ENCODE data around the gene EPS8L2.

The EPS8L2 gene

DNA sequence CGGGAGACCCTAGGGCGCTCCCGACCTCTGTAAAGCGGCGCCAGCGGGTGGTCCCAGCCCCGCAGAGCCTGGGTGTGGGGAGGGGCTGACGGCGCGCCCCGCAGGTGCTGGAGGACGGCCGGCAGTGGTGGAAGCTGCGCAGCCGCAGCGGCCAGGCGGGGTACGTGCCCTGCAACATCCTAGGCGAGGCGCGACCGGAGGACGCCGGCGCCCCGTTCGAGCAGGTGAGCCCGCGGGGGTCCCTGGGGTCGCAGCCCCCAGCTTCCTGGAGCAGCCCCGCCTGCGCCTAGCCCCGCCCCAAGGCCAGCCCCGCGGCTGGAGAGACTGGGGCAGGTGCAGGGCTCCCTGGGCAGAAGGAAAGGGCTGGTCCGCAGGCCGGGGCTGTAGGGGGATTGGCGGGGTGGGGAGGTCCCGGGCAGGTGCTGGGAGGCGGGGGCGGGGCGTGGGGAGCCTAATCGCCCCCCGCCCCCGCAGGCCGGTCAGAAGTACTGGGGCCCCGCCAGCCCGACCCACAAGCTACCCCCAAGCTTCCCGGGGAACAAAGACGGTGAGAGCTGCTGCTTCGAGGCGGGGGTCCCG, 19.7 kb downstream of the EPS8L2 start:
- TF ChIP-seq, protein P1, sequence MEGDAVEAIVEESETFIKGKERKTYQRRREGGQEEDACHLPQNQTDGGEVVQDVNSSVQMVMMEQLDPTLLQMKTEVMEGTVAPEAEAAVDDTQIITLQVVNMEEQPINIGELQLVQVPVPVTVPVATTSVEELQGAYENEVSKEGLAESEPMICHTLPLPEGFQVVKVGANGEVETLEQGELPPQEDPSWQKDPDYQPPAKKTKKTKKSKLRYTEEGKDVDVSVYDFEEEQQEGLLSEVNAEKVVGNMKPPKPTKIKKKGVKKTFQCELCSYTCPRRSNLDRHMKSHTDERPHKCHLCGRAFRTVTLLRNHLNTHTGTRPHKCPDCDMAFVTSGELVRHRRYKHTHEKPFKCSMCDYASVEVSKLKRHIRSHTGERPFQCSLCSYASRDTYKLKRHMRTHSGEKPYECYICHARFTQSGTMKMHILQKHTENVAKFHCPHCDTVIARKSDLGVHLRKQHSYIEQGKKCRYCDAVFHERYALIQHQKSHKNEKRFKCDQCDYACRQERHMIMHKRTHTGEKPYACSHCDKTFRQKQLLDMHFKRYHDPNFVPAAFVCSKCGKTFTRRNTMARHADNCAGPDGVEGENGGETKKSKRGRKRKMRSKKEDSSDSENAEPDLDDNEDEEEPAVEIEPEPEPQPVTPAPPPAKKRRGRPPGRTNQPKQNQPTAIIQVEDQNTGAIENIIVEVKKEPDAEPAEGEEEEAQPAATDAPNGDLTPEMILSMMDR (IDR thresholded peaks at IDR 0.05; ENCODE audit: extremely low read depth, insufficient read depth, missing control alignments) = no peak
- in situ Hi-C loops (cut with MboI; ENCODE audit: low pct_unique_long_range_greater_than_20kb, low sequenced_read_pairs, unreplicated experiment) = no loop called here
- DNase-seq (ENCODE audit: low spot score) = peak; percentile 65

DNA sequence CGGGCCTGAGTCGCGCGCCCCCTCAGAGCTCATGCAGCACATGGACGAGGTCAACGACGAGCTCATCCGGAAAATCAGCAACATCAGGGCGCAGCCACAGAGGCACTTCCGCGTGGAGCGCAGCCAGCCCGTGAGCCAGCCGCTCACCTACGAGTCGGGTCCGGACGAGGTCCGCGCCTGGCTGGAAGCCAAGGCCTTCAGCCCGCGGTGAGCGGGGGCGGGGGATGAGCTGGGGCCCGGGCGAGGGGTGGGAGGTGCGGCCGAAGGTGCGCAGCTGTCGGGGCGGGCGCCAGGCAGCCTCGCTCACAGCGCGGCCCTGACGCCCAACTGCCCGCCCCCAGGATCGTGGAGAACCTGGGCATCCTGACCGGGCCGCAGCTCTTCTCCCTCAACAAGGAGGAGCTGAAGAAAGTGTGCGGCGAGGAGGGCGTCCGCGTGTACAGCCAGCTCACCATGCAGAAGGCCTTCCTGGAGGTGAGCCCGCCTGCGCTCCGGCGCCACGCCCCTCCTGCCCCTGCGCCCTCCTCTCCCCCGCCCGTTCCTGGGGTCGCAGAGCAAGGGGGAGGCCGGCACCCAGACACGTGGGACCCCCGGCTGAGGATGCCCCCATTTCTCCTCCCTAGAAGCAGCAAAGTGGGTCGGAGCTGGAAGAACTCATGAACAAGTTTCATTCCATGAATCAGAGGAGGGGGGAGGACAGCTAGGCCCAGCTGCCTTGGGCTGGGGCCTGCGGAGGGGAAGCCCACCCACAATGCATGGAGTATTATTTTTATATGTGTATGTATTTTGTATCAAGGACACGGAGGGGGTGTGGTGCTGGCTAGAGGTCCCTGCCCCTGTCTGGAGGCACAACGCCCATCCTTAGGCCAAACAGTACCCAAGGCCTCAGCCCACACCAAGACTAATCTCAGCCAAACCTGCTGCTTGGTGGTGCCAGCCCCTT, 20.5 kb downstream of the EPS8L2 start:
- in situ Hi-C loops (cut with MboI; ENCODE audit: low pct_unique_long_range_greater_than_20kb, low sequenced_read_pairs, unreplicated experiment) = no loop called here
- TF ChIP-seq, protein P1 (IDR thresholded peaks at IDR 0.05; ENCODE audit: extremely low read depth, insufficient read depth, missing control alignments) = no peak
- peak; percentile 89 for DNase-seq (ENCODE audit: low spot score)

DNA sequence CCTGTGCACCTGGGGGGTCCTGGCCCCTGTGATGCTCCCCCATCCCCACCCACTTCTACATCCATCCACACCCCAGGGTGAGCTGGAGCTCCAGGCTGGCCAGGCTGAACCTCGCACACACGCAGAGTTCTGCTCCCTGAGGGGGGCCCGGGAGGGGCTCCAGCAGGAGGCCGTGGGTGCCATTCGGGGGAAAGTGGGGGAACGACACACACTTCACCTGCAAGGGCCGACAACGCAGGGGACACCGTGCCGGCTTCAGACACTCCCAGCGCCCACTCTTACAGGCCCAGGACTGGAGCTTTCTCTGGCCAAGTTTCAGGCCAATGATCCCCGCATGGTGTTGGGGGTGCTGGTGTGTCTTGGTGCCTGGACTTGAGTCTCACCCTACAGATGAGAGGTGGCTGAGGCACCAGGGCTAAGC, 21.3 kb downstream of the EPS8L2 start:
- TF ChIP-seq, protein P1 (IDR thresholded peaks at IDR 0.05; ENCODE audit: extremely low read depth, insufficient read depth, missing control alignments) = no peak
- in situ Hi-C loops (cut with MboI; ENCODE audit: low pct_unique_long_range_greater_than_20kb, low sequenced_read_pairs, unreplicated experiment) = no loop called here
- no peak for DNase-seq (ENCODE audit: low spot score)

DNA sequence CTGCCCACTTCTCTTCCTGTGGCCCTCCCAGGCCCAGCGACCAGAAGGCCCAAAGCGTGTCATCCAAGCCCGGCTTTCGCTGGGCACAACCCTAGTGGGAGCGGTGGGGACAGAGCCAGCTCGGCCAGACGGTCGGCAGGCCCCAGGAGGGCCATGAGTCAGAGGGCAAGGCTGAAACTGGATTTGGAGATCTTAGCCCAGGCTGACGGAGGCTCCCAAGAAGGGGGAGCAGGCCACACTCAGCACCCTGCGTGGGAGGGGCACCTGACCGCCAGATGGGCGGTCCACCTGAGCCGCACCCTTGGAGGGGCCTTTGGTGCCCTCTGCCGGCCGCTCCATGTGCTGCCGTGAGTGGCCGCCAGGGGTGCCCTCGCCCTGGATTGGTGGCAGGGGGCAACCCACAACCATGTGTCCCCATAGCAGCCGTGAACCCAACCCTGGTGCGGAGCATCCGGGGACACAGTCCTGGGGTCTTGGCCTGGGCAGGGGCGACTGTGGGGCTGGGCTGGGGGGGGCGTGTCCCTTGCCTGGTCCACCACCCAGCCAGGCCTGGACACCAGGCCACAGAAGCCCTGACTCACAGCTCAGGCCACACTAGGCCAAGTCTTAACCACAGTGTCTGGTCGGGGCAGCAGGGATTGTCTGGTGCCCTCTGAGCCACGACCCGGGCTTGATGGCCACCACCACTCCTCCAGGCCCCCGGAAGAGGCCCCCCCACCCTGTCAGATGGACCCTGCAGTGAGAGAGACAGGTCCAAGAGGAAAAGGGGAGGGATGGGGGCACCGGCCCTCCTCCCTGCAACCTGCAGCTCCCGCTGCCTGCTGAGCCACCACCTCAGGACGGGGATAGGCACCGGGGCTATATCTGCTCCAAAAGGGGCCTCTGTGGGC, 22.1 kb downstream of the EPS8L2 start:
- peak; percentile 93 for DNase-seq (ENCODE audit: low spot score)
- TF ChIP-seq, protein P1 (IDR thresholded peaks at IDR 0.05; ENCODE audit: extremely low read depth, insufficient read depth, missing control alignments) = peak; percentile 99
- in situ Hi-C loops (cut with MboI; ENCODE audit: low pct_unique_long_range_greater_than_20kb, low sequenced_read_pairs, unreplicated experiment) = no loop called here

DNA sequence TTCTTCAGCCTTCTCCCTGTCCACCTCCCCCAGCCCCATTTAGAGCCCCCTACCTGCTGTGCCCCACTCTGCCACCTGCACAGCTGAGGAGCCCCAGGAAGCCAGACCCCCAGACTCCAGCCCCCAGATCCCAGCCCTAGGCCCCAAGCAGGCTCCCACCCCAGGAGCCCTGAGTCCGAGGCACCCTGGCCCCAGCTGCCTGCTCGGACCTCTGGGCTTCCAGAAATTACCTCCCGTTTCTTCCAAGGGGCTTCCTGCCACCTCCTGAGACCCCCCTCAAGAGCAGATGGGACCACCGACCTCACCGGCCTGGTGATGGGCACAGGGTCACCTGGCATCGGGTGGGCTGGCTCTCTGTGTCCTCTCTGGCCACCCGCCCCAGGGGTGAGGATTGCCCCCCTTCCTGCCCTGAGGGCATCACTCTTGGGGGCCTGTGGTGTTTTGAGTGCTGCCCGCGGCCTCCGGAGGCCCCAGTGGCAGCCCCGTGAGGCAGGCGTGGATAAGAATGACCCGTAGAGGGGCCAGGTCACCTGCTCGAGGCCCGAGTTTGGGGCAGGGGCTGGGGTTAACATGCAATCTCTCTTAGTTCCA, 23.0 kb downstream of the EPS8L2 start:
- in situ Hi-C loops (cut with MboI; ENCODE audit: low pct_unique_long_range_greater_than_20kb, low sequenced_read_pairs, unreplicated experiment) = no loop called here
- DNase-seq (ENCODE audit: low spot score) = no peak
- TF ChIP-seq, protein P1 (IDR thresholded peaks at IDR 0.05; ENCODE audit: extremely low read depth, insufficient read depth, missing control alignments) = no peak
